GM23248 (cell line): ENCODE results near the gene CDKAL1. TPM values are rescaled to one million over a fixed set of nuclear protein-coding genes. Genes with fewer than 3 reads are reported as not detected.

ENCODE experiments used
- DNase-seq: peaks from one replicate; pipeline ENCODE4 v3.0.0-alpha.2; 2015
- H2AFZ ChIP-seq: fragments of 200-600 bp; sonication (generic); 2 replicates; pipeline ENCODE4 v1.6.1; 2016; ENCODE audit warnings: antibody characterized with exemption
- H3F3A ChIP-seq: fragments of 200-600 bp; sonication (generic); 2 replicates; pipeline ENCODE4 v1.6.1; 2016; ENCODE audit warnings: mild to moderate bottlenecking, antibody characterized with exemption, mixed run types; ENCODE audit not compliant: insufficient read depth
- H3K27ac ChIP-seq: fragments of 200-600 bp; sonication (generic); 2 replicates; pipeline ENCODE4 v1.5.1; 2016; ENCODE audit warnings: mild to moderate bottlenecking
- H3K27me3 ChIP-seq: fragments of 200-600 bp; sonication (generic); replicated peaks from 2 replicates; pipeline ENCODE4 v1.6.1; 2016; ENCODE audit warnings: mild to moderate bottlenecking; ENCODE audit not compliant: insufficient read depth
- H3K36me3 ChIP-seq: fragments of 200-600 bp; sonication (generic); 2 replicates; pipeline ENCODE4 v1.6.1; 2016; ENCODE audit warnings: low read depth, mild to moderate bottlenecking
- H3K4me1 ChIP-seq: fragments of 200-600 bp; sonication (generic); 2 replicates; pipeline ENCODE4 v1.6.1; 2016; ENCODE audit warnings: mild to moderate bottlenecking; ENCODE audit not compliant: insufficient read depth
- H3K4me2 ChIP-seq: fragments of 200-600 bp; sonication (generic); one replicate; pipeline ENCODE4 v1.6.1; 2016; ENCODE audit warnings: mild to moderate bottlenecking; ENCODE audit not compliant: unreplicated experiment
- H3K4me3 ChIP-seq: fragments of 200-600 bp; sonication (generic); 2 replicates; pipeline ENCODE4 v1.5.1; 2016; ENCODE audit warnings: mild to moderate bottlenecking
- H3K79me2 ChIP-seq: fragments of 200-600 bp; sonication (generic); 2 replicates; pipeline ENCODE4 v1.6.1; 2016; ENCODE audit warnings: mild to moderate bottlenecking; ENCODE audit not compliant: insufficient read depth
- H3K9ac ChIP-seq: fragments of 200-600 bp; sonication (generic); 2 replicates; pipeline ENCODE4 v1.6.1; 2016; ENCODE audit warnings: mild to moderate bottlenecking
- H3K9me2 ChIP-seq: fragments of 200-600 bp; sonication (generic); 2 replicates; pipeline ENCODE4 v1.6.1; 2016; ENCODE audit warnings: mixed run types, mild to moderate bottlenecking, moderate library complexity; ENCODE audit not compliant: insufficient read depth
- H3K9me3 ChIP-seq: fragments of 200-600 bp; sonication (generic); one replicate; pipeline ENCODE4 v1.6.1; 2017; ENCODE audit warnings: low read depth
- H4K20me1 ChIP-seq: fragments of 200-600 bp; sonication (generic); 2 replicates; pipeline ENCODE4 v1.6.0; 2016; ENCODE audit not compliant: insufficient read depth
- EZH2 ChIP-seq: fragments of 200-600 bp; sonication (generic); IDR thresholded peaks from 2 replicates; pipeline ENCODE4 v1.6.1; 2018; ENCODE audit warnings: antibody characterized with exemption, mild to moderate bottlenecking; ENCODE audit not compliant: insufficient read depth, poor library complexity, severe bottlenecking
- EZH2phosphoT487 ChIP-seq: fragments of 200-600 bp; sonication (generic); IDR thresholded peaks from 2 replicates; pipeline ENCODE4 v1.6.1; 2018; ENCODE audit warnings: antibody characterized with exemption, moderate library complexity, mild to moderate bottlenecking, low read depth; ENCODE audit not compliant: insufficient read depth
- WGBS, 2 experiments: methylation state at CpG; one replicate each; pipeline ENCODE4 v1.1.6; 2015 to 2017; ENCODE audit warnings: low lambda C conversion rate in 2 of 2, low coverage in 1 of 2; ENCODE audit errors: missing lambda C conversion rate in 2 of 2; 5-methylcytosine and 5-hydroxymethylcytosine counted together
- in situ Hi-C: fragments of 300-500 bp; cut with MboI; formaldehyde crosslinking; loops from 2 replicates; pipeline ENCODE4 v1.15.0; 2020
- polyA plus RNA-seq: library from polyadenylated mRNA; unstranded; fragments of >200 nt; fragmentation: Nextera tagmentation; extraction: Ambion mirVana; gene quantifications from 2 replicates; pipeline ENCODE4 v1.2.1, GENCODE V29; 2016
- total RNA-seq: library from RNA; depleted of rRNA; stranded (reverse); fragments of >200 nt; shearing (Covaris generic); gene quantifications from 2 replicates; pipeline ENCODE4 v1.2.3, GENCODE V29; 2014

CDKAL1 gene
- total and polyA plus RNA-seq, 2 experiments from 2014 or later, result 7.5 to 10.8 TPM

DNA sequence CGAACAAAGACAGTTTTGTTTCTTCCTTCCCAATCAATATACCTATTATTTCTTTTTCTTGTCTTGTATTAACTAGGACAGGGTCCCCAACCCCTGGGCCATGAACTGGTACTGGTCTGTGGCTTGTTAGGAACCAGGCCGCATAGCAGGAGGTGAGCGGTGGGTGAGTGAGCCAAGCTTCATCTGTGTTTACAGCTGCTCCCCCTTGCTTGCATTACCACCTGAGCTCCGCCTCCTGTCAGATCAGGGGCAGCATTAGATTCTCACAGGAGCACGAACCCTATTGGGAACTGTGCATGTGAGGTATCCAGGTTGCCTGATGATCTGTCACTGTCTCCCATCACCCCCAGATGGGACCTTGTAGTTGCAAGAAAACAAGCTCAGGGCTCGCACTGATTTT is 151.9 kb downstream of the CDKAL1 start:
- no peaks in the 10 kb centered on the region for H3F3A ChIP-seq
- H3K9ac ChIP-seq, result no peak overlapping the region
- H3K36me3 ChIP-seq, result no peaks in the 10 kb centered on the region
- in situ Hi-C loops, result no loop called here
- WGBS, 2 experiments, result 93 to 99% methylated on average over 6 of the region's 6 CpGs
- H3K9me3 ChIP-seq, result no peaks in the 10 kb centered on the region
- DNase-seq, result no peak
- no peaks in the 10 kb centered on the region; the same call in 1 of the 2 replicates for H3K9me2 ChIP-seq
- 0 out of 2 replicates have a peak, but pooled peaks cover 8% of the 10 kb centered on the region for H3K4me1 ChIP-seq
- H3K4me3 ChIP-seq, result no peak overlapping the region
- no peaks in the 10 kb centered on the region for H3K79me2 ChIP-seq
- no peak for TF ChIP-seq EZH2
- no peak for TF ChIP-seq EZH2phosphoT487
- H4K20me1 ChIP-seq, result no peaks in the 10 kb centered on the region
- H2AFZ ChIP-seq, result no peak overlapping the region
- no peaks in the 10 kb centered on the region for H3K27me3 ChIP-seq
- no peak overlapping the region for H3K27ac ChIP-seq
- H3K4me2 ChIP-seq, result no peak overlapping the region

DNA sequence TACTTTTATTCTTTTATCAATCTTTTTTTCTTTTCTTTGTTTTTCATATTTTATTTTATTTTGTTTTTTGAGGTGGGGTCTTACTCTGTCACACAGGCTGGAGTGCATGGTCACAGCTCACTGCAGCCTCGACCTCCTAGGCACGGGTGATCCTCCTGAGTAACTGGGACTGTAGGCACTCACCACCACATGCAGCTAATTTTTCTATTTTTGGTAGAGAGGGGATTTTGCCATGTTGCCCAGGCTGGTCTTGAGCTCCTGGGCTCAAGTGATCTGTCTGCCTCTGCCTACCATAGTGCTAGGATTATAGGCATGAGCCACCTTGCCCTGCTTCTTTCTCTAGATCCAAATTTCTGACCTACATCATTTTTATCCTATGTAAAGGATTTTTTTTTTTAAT is 153.2 kb downstream of the CDKAL1 start:
- Histone ChIP-seq H2AFZ (no peak overlapping the region), H3K4me2 (no peak overlapping the region), H3K27me3 (no peaks in the 10 kb centered on the region), H3F3A (no peaks in the 10 kb centered on the region), H3K79me2 (no peaks in the 10 kb centered on the region), H3K9me2 (no peaks in the 10 kb centered on the region; the same call in 1 of the 2 replicates), H3K9me3 (no peaks in the 10 kb centered on the region), H3K27ac (no peak overlapping the region), H3K9ac (no peak overlapping the region), H3K4me1 (peaks cover 14% of the 10 kb centered on the region; the same call in 1 of the 2 replicates), H3K36me3 (no peaks in the 10 kb centered on the region), H4K20me1 (no peaks in the 10 kb centered on the region), H3K4me3 (no peak overlapping the region)
- in situ Hi-C loops, result no loop called here
- DNase-seq, result no peak
- TF ChIP-seq EZH2phosphoT487 (no peak), EZH2 (no peak)
- 93% methylated on average over 2 of the region's 2 CpGs for WGBS, 2 experiments

DNA sequence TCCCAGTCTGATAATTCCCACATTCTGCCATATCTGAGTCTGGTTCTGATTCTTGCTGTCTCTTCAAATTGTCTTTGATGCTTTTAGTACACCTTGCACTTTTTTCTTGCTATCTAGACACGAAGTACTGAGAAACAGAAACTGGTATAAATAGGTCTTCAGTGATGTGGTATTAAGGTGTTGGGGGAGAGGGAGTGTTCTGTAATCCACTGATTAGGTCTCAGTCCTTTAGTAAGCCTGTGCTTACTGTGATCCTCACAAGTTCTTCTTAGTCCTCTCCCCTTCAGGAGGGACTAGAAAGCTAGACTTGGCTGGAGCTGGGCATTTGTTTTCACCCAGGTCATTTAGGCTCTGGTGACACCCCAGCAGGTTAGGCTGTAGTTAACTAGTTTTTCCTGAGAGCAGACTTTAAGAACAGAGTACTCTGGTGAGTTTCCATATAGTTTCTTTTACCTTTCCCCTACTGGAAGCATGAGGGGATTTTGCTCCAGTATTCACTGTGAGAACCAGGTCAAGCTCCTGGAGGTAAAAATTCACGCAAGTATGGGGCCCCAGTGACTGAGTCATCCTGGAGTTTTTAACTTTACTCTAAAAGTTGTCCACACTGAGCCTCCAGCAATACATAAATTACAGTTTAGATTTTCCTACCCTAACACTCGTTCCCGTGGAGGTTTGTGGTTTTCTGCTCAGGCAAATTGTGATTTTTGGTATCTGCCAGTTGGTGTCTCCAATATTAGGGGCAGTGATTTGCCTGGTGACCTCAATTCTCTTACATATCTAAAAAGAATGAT is 154.6 kb downstream of the CDKAL1 start:
- TF ChIP-seq EZH2phosphoT487, result no peak
- TF ChIP-seq EZH2, result no peak
- H3K4me1 ChIP-seq, result peaks cover 21% of the 10 kb centered on the region
- peaks cover 6% of the 10 kb centered on the region; the same call in 1 of the 2 replicates for H3F3A ChIP-seq
- H3K9me2 ChIP-seq, result no peaks in the 10 kb centered on the region; the same call in 1 of the 2 replicates
- no peaks in the 10 kb centered on the region for H3K27me3 ChIP-seq
- peak; percentile 19 for DNase-seq
- 63 to 71% methylated on average over 4 of the region's 4 CpGs for WGBS, 2 experiments
- no peaks in the 10 kb centered on the region for H3K36me3 ChIP-seq
- H3K9me3 ChIP-seq, result no peaks in the 10 kb centered on the region
- in situ Hi-C loops, result no loop called here
- H3K4me3 ChIP-seq, result no peak overlapping the region
- no peak overlapping the region for H2AFZ ChIP-seq
- H3K9ac ChIP-seq, result no peak overlapping the region
- no peaks in the 10 kb centered on the region for H3K79me2 ChIP-seq
- H4K20me1 ChIP-seq, result no peaks in the 10 kb centered on the region
- no peak overlapping the region for H3K4me2 ChIP-seq
- H3K27ac ChIP-seq, result no peak overlapping the region

DNA sequence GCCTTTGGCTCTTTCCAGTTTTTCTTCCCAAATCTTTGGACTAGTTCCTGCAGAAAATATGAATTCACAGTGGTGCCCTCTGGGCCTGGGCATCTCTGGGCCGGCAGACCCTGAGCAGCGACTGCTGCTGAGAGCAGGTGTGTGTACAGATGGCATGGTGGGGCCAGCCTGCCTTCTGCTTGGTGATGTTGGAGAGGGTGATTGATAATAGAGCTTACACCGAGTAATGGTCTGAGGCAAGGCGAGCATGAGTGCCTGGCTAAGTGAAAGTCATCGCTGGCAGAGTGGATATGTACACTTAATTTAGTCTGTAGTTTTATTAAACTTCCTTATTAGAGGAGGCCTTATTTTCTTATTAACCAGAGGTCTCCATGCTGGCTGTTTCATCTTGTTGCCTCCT is 156.9 kb downstream of the CDKAL1 start:
- Histone ChIP-seq H3K9me3 (no peaks in the 10 kb centered on the region), H3K4me1 (peaks cover 25% of the 10 kb centered on the region), H4K20me1 (no peaks in the 10 kb centered on the region), H3K9me2 (no peaks in the 10 kb centered on the region; the same call in 1 of the 2 replicates), H3K79me2 (no peaks in the 10 kb centered on the region), H3K36me3 (no peaks in the 10 kb centered on the region), H3F3A (peaks cover 6% of the 10 kb centered on the region; the same call in 1 of the 2 replicates), H3K4me3 (no peak overlapping the region), H3K27ac (no peak overlapping the region), H3K9ac (no peak overlapping the region), H3K27me3 (no peaks in the 10 kb centered on the region), H3K4me2 (no peak overlapping the region), H2AFZ (no peak overlapping the region)
- in situ Hi-C loops, result no loop called here
- 98 to 99% methylated on average over 5 of the region's 5 CpGs for WGBS, 2 experiments
- DNase-seq, result no peak
- TF ChIP-seq EZH2phosphoT487, result no peak
- TF ChIP-seq EZH2, result no peak
